Gastroesophageal sphincter (tissue), 3 donors: ENCODE results near the gene CPM.

Source experiments
- EP300 ChIP-seq: sonication (generic); formaldehyde crosslinking; IDR thresholded peaks from one replicate; pipeline ENCODE4 v1.6.1; 2017; ENCODE audit warnings: antibody characterized with exemption, mild to moderate bottlenecking
- TF ChIP-seq, protein P1 (sequence below), 4 experiments: fragments of 200-600 bp in 2 of 4; fragments of 450-650 bp in 2 of 4; sonication (generic) in 1 of 4; IDR thresholded peaks; one replicate each; pipeline ENCODE4 v1.5.1; 2017 to 2019; ENCODE audit warnings: antibody characterized with exemption in 4 of 4, mild to moderate bottlenecking in 2 of 4, moderate library complexity in 2 of 4

DNA sequence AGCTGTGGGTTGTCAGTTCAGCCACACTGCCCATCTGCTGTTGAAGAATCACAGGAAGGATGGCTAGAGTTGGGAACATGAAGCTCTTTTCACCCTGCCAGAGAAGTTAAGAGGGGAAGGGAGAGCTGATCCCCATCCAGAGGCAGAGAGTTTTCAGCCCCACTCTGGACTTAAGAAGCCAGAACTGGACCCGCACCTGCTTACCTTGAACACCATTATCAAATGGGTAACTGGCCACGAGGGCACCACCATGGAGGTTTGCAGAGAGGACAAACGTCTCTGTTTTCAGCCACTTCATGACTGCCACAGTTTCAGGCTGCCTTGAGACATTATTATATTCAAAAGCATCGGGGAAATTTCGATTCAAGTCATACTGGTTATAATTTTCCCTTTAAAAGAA is 63.0 kb downstream of the CPM start:
- TF ChIP-seq, protein P1, sequence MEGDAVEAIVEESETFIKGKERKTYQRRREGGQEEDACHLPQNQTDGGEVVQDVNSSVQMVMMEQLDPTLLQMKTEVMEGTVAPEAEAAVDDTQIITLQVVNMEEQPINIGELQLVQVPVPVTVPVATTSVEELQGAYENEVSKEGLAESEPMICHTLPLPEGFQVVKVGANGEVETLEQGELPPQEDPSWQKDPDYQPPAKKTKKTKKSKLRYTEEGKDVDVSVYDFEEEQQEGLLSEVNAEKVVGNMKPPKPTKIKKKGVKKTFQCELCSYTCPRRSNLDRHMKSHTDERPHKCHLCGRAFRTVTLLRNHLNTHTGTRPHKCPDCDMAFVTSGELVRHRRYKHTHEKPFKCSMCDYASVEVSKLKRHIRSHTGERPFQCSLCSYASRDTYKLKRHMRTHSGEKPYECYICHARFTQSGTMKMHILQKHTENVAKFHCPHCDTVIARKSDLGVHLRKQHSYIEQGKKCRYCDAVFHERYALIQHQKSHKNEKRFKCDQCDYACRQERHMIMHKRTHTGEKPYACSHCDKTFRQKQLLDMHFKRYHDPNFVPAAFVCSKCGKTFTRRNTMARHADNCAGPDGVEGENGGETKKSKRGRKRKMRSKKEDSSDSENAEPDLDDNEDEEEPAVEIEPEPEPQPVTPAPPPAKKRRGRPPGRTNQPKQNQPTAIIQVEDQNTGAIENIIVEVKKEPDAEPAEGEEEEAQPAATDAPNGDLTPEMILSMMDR (IDR thresholded peaks at IDR 0.05) = no peak
- no peak for TF ChIP-seq EP300
